Measurements from ENCODE around the gene RITA1.
A peak's percentile ranks its signal among the peaks of the same experiment; 100 is the strongest.

The RITA1 gene

GRCh38 chr12:113214895-113215400 lies 29.4 kb downstream of the RITA1 start:
- DNase-seq (ENCODE audit: low spot score) = peak; percentile 89
- ChIA-PET CTCF (no interaction called here), POLR2A (ENCODE audit: low non-redundant PET) (no interaction called here)

GRCh38 chr12:113216027-113216426 lies 30.5 kb downstream of the RITA1 start:
- DNase-seq (ENCODE audit: low spot score) = no peak
- POLR2A ChIA-PET (ENCODE audit: low non-redundant PET) = no interaction called here
- H3K27ac ChIP-seq = no peak overlapping the region
- CTCF ChIA-PET = no interaction called here
- no peak for TF ChIP-seq CTCF (conservative IDR thresholded peaks at IDR 0.05; ENCODE audit: low read depth)

More at GRCh38 chr12:113214895-113215400, 29.4 kb downstream of the RITA1 start:
- H3K27ac ChIP-seq = peak overlapping the region; percentile 73
- no peak for TF ChIP-seq CTCF (conservative IDR thresholded peaks at IDR 0.05; ENCODE audit: low read depth)

- TF ChIP-seq CTCF (conservative IDR thresholded peaks at IDR 0.05; ENCODE audit: low read depth) = no peak
- H3K27ac ChIP-seq = peak overlapping the region; percentile 19
- CTCF ChIA-PET = no interaction called here
- POLR2A ChIA-PET (ENCODE audit: low non-redundant PET) = interaction anchor here (0.5 to 0.9 kb wide), 3 partner anchors 23 to 31 kb away, joined by 3 to 6 read pairs (median 3); no protein-coding TSS in a partner anchor
- no peak for DNase-seq (ENCODE audit: low spot score)
Observed at GRCh38 chr12:113220593-113221180, 35.2 kb downstream of the RITA1 start.

- ChIA-PET CTCF (interaction anchor here (0.6 kb wide), 2 partner anchors 34 to 734 kb away, joined by 3 read pairs; no protein-coding TSS in a partner anchor), POLR2A (ENCODE audit: low non-redundant PET) (interaction anchor here (0.5 to 0.9 kb wide), 5 partner anchors 24 to 113 kb away, joined by 3 to 6 read pairs (median 4); partner anchors contain the start of gene SLC8B1)
- DNase-seq (ENCODE audit: low spot score) = peak; percentile 98
- TF ChIP-seq CTCF (conservative IDR thresholded peaks at IDR 0.05; ENCODE audit: low read depth) = no peak
- H3K27ac ChIP-seq = peak within 1 kb of the TSS; percentile 76
Observed at GRCh38 chr12:113221181-113221996, 35.9 kb downstream of the RITA1 start, which contains the start of gene TPCN1. TSS of gene TPCN1 (plus strand) at chr12:113221464. CDS start at chr12:113226853, 5,389 bp downstream.

DNA sequence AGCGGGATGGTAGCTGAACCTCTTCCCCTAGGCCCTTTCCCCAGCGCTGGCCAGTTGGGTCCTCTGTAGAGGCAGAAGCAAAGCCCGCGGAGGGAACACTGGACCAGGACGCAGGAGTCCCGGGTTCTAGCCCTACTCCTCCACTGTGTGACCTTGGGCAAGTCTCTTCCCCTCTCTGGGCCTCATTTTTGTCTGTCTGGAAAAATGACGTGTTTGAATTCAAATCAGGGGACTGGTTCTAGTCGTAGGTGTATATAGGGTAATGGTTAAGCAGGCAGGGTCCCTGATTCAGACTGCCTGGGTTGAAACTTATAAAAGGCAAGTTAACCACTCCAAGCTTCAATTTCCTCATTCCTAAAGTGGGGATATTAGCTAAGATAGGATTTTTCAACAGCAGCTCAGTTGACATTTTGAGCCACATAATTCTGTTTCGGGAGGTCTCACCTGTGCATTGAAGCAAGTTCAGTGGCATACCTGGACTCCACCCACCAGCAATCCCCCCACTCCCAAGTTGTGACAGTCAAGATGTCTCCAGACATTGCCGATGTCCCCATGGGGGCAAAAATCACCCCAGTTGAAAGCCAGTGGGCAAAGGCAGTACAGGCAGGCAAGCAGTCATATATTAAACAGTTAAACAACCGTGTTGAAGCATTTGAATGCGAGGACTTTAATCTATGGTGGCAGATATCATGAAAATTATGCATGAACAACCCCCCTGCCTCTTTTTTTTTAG lies 36.6 kb downstream of the RITA1 start:
- H3K27ac ChIP-seq = peak overlapping the region; percentile 76
- TF ChIP-seq CTCF (conservative IDR thresholded peaks at IDR 0.05; ENCODE audit: low read depth) = no peak
- ChIA-PET POLR2A (ENCODE audit: low non-redundant PET) (interaction anchor here (0.6 kb wide), 2 partner anchors 29 to 113 kb away, joined by 4 read pairs; partner anchors contain the start of gene SLC8B1), CTCF (interaction anchor here (0.6 kb wide), 2 partner anchors 33 to 733 kb away, joined by 3 read pairs; no protein-coding TSS in a partner anchor)
- no peak for DNase-seq (ENCODE audit: low spot score)

All from RWPE1 (cell line).